ENCODE measurements around the gene TPPP2. TPM values are rescaled to one million over a fixed set of nuclear protein-coding genes. Genes with fewer than 3 reads are reported as not detected.

The TPPP2 gene
- total and polyA plus RNA-seq, 10 donors: 0.09 to 0.91 (median 0.57) TPM; not detected in 5

GRCh38 chr14:21070083-21070609, 40.1 kb downstream of the TPPP2 start, which contains the start of gene ARHGEF40:
Gene ARHGEF40 (plus strand): TSS chr14:21070304. CDS start chr14:21070397, 93 bp downstream.
- peak within 1 kb of the TSS; percentile 74 to 94 (median 90) for H3K27ac ChIP-seq
- peak in 1 of 3 donors; percentile 63 for TF ChIP-seq POLR2AphosphoS5 (IDR thresholded peaks at IDR 0.05)
- no peak for TF ChIP-seq CTCF (IDR thresholded peaks at IDR 0.05 in 8 of 11, conservative IDR thresholded peaks at IDR 0.05 in 3 of 11)
- WGBS, 5 donors: 0 to 3% (median 0%) methylated on average over 14 to 63 of the region's 63 CpGs
- peak; percentile 88 for DNase-seq
- peaks cover 0 to 61% (median 17%) of the 10 kb centered on the region in 7 donors for H3K27me3 ChIP-seq (replicated peaks in 1 of 7)
- intact Hi-C loops (cut with DNase I; ENCODE audit: low total_unique reads): no loop called here
- peak within 1 kb of the TSS; percentile 47 to 84 (median 66) for H3K4me3 ChIP-seq
- no peaks in the 10 kb centered on the region for H3K9me3 ChIP-seq
- peaks cover 31 to 69% (median 55%) of the 10 kb centered on the region in 6 donors for H3K4me1 ChIP-seq
- peaks cover 0 to 26% (median 5%) of the 10 kb centered on the region in 6 donors for H3K36me3 ChIP-seq

- intact Hi-C loops (cut with DNase I; ENCODE audit: low total_unique reads): no loop called here
- Histone ChIP-seq H3K36me3 (peaks cover 0 to 31% (median 8%) of the 10 kb centered on the region in 6 donors), H3K27me3 (replicated peaks in 1 of 7) (peaks cover 0 to 61% (median 17%) of the 10 kb centered on the region in 7 donors), H3K4me3 (peak overlapping the region; percentile 47 to 84 (median 66)), H3K9me3 (no peaks in the 10 kb centered on the region), H3K4me1 (peaks cover 31 to 75% (median 57%) of the 10 kb centered on the region in 6 donors), H3K27ac (peak overlapping the region; percentile 74 to 94 (median 90))
- TF ChIP-seq CTCF (IDR thresholded peaks at IDR 0.05 in 8 of 11, conservative IDR thresholded peaks at IDR 0.05 in 3 of 11) (peak in 1 of 11 experiments; percentile 9), POLR2AphosphoS5 (IDR thresholded peaks at IDR 0.05) (peak in 1 of 3 donors; percentile 7), POLR2A (IDR thresholded peaks at IDR 0.05) (peak in 1 of 3 donors; percentile 5)
- 1 to 2% (median 1%) methylated on average over 13 to 23 of the region's 23 CpGs for WGBS, 5 donors
- DNase-seq: peak; percentile 89
These were observed 40.7 kb downstream of the TPPP2 start for GRCh38 chr14:21070610-21071224.

GRCh38 chr14:21071225-21072030, 41.4 kb downstream of the TPPP2 start:
- peaks cover 0 to 57% (median 17%) of the 10 kb centered on the region in 7 donors for H3K27me3 ChIP-seq (replicated peaks in 1 of 7)
- peaks cover 31 to 82% (median 59%) of the 10 kb centered on the region in 6 donors for H3K4me1 ChIP-seq
- TF ChIP-seq POLR2A (IDR thresholded peaks at IDR 0.05) (no peak), CTCF (IDR thresholded peaks at IDR 0.05 in 8 of 11, conservative IDR thresholded peaks at IDR 0.05 in 3 of 11) (peak in 4 of 11 experiments; percentile 16 to 51 (median 30)), POLR2AphosphoS5 (IDR thresholded peaks at IDR 0.05) (peak; percentile 43 to 79 (median 78))
- WGBS, 5 donors: 1 to 2% (median 1%) methylated on average over 30 to 37 of the region's 37 CpGs
- peak overlapping the region; percentile 47 to 84 (median 66) for H3K4me3 ChIP-seq
- DNase-seq: peak; percentile 96
- H3K36me3 ChIP-seq: peaks cover 0 to 38% (median 12%) of the 10 kb centered on the region in 6 donors
- H3K9me3 ChIP-seq: no peaks in the 10 kb centered on the region
- H3K27ac ChIP-seq: peak overlapping the region; percentile 74 to 94 (median 90)
- intact Hi-C loops (cut with DNase I; ENCODE audit: low total_unique reads): no loop called here

Measured in spleen (tissue), 11 donors.